Measurements from ENCODE around the gene OTOA. TPM values are rescaled to one million over a fixed set of nuclear protein-coding genes. Genes with fewer than 3 reads are reported as not detected.
"Not testable (repeated sequence)": the region's sequence is repeated elsewhere in the genome, so short reads cannot be mapped to it uniquely, and the experiment has no call there.

OTOA gene
- total RNA-seq, 1 donor from 2014 or later, result 0.11 TPM

DNA sequence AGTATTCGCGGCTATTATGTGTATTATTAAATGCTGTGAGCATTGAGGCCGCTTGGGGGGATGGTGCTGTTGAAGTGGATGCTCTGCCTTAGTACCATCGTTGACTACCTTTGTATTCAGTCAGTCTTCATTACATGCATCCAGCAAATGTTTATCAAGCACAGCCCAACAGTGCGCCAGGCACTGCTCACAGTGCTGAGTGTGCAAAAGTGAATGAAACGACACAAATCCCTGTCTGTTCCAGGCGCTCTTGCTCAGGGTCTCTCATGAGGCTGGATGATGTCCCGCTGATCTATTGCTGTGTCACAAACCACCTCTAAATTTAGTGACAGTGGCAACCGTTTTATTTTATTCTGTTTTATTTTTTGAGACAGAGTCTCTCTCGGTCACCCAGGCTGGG is 53.8 kb downstream of the OTOA start:
- intact Hi-C loops (cut with micrococcal nuclease), result no loop called here

DNA sequence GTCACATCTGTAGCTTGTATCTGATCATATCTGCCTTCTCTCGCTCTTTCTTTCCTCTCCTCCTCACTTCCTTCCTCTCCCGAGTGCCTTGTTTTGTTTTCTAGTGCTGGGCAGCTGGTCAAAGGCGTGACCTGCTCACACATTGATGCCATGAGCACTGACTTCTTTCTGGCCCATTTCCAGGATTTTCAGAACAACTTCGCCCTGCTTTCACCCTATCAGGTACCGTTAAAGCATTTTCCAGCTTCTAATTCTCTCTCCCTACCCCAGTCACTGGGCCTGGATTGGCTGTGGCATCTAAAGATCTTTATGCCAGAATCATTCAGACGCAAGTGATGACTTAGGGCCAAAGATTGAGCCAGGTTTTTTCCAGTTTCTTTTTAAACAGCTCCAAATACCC is 55.5 kb downstream of the OTOA start:
- intact Hi-C loops (cut with micrococcal nuclease), result no loop called here

DNA sequence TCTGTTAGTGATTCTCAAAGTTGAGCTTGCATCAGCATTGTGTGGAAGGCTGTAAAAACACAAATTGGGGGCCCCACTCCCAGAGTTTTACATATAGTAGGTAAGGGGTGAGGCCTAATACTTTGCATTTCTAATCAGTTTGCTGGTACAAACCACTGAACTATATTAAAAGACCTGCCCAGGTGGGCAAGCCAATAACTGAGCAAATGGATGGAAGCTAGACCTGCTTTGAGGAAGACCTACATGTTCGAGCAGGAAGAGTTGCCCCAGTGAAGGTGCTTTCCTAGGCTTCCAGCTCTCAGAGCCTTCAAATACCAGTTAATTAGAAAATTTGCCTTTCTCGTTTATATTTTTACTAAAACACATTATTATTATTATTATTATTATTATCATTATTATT is 56.8 kb downstream of the OTOA start:
- intact Hi-C loops (cut with micrococcal nuclease), result no loop called here

DNA sequence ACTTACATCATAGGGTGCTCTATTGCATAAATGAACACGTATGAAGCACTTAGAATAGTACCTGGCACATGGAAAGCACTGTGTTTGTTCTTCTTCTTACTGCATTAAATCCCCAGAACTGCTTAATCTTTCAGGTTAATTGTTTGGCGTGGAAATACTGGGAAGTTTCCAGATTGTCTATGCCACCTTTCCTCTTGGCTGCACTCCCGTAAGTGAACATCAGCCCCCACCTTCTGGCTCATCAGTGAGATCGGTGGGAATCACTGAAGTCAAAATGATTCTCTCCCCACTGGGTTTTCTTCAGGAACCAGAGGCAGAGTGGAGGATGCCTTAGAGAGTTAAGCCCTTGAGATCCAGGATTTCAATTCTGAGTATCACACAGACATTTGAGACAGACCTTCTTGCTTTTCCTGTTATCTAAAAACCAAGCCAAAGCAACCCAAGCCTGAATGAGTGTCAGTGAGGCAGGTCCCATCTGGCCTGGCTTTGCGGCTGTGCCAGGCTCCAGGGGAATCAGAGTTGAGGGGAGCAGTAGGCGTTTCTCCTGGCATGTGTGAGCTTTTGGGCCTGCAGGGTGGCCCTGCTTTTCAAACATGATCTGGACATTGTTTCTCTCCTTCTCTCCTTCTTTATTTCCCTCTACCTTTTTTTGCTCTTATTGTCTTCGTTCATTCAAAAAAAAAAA is 59.1 kb downstream of the OTOA start:
- intact Hi-C loops (cut with micrococcal nuclease), result no loop called here

DNA sequence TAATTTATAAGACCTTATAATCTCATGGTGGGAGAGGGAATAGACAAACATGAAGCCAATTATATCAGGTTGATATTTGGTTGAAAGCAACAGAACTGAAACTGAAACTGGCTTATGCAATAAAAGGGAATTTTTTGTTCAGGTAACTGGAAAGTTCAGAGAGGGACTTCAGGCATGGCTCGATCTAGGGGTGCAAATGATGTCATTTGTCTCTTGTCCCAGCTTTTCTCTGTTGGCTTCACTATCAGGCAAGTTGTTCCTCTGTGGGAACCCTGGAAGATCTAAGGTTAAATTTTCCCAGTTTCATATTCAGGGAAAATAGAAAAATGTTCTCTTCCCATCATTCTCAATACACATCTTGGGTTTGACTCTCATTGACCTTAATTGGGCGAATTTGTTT is 59.8 kb downstream of the OTOA start:
- intact Hi-C loops (cut with micrococcal nuclease), result no loop called here

DNA sequence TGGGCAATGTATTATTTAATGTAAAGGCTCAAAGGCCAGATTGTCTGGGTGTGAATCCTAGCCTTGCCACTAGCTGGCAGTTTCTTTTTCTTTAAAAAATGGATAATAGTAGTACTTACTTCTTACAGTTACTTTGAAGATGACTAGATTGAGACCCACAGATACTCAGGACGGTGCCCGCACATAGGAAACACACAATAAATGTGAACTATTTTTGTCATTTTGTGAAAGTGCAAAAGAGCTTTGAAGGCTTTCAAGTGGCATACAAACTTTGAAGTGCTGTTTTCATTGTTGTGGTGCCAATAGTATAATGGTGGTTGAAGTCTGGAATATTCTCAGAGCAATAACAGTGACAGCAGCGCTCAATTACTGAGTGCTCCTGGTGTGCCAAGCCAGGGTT is 63.6 kb downstream of the OTOA start:
- intact Hi-C loops (cut with micrococcal nuclease), result no loop called here

DNA sequence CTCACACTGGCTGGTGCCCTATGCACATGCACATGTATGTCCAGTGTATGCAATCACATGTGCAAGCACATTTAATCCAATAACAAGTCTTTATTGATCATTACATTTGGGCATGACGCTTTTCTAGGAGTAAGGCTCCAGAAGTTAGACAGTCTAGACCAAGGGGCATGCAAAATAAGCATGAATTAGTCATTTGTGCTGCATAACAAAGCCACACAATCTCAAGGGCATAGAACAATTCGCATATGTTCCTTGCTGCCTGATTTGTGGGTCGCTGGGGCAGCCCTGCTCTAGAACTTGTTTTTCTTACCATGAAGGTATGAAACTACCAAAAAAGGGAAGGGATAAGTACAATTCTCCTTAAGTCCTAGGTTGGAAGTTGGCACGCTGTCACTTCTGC is 67.5 kb downstream of the OTOA start:
- intact Hi-C loops (cut with micrococcal nuclease), result not testable (repeated sequence)

DNA sequence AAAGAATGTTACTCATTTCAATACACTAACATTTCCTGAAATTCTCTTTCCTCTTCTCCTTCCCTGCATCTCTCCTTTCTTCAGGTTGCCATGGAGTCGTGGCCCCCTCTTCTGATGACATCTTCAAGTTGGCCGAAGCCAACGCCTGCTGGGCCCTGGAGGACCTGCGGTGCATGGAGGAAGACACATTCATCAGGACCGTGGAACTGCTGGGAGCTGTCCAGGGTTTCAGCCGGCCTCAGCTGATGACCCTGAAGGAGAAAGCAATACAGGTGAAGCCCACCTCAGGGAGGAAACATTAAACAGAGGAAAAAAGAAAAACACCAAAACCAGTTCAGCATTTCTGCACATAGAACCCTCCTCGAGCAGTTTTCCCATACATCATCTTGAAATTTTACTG is 76.9 kb downstream of the OTOA start:
- intact Hi-C loops (cut with micrococcal nuclease), result not testable (repeated sequence)

DNA sequence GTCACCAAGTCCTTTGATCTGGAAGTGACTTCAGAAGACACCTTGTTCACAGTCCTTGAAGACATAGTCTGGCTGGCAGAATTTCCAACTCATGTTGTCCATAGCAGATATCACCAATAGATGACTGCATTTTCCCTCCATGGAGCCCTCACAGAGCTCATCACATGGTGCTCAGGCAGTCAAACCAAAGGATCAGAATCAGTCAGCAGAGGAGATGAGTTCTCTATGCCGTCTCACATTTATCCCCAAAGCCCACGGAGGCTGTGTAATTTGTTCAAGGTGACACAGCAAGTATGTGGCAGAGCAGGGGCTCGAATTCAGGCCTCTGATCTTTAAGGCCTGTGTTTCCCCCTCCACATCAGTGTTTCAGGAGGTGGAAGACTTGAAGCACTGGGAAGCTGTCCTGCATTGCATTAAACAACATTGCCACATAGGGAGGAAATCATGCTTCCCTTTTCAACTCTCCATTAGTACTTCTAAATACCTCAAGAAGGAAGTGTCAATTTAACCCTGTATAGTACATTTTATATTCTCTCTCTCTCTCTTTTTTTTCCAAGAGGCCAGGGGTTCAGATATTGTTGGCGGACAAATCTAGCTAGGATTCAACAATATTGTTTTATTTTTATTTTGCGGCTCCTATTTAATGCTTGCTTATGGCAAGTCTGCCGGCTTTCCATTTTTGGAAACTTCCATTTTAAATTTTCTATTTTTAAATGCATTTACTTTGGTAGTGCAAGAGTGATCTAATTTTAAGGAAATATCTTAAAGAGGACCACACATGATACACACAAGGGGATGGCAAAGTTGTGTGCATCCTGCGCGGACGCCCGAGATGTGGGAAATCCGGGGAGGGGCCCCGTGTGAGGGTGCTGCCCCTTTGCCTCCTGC is 92.7 kb downstream of the OTOA start:
- intact Hi-C loops (cut with micrococcal nuclease), result not testable (repeated sequence)

DNA sequence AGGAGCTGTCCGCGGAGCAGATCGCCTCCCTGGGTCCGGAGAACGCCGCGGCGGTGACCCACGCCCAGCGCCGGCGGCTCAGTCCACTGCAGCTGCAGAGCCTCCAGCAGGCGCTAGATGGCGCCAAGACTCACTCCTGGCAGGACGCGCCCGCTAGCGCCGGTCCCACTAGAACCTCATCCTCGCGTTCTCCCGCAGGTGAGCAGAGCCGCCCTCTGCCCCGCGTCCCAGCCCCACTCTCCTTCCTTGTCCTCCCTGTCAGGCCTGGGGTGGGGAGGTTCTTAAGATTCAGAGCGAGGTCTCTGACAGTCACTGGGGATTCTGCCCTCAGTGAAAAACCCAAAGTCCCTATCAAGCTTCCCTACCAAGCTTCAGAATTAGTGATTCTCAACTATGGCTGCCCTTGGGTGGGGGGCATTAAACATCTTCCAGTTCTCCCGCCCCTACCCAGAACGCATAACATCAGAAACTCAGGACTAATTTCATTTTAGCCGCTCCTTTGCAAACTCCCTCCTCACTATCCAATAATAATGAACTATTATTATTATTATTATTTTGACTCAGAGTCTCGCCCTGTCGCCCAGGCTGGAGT is 93.4 kb downstream of the OTOA start:
- intact Hi-C loops (cut with micrococcal nuclease), result not testable (repeated sequence)

DNA sequence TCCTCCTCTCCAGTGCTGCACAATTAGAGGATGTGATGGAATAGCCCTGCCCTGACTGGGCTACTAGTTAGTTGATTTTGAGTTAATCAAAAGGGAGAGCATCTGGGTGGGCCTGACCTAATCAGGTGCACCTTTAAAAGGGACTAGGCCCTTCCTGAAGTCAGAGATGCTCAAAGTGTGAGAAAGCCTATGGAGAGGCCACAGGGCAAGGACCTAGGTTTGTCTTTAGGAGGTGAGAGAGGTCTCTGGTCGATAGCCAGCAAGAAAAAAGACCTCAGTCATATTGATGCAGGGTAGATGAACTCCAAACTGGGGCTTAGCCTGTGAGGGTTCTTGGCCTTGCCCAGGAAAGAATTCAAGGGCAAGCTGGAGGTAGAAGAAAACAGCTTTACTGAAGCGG is 104.5 kb downstream of the OTOA start:
- intact Hi-C loops (cut with micrococcal nuclease), result not testable (repeated sequence)

DNA sequence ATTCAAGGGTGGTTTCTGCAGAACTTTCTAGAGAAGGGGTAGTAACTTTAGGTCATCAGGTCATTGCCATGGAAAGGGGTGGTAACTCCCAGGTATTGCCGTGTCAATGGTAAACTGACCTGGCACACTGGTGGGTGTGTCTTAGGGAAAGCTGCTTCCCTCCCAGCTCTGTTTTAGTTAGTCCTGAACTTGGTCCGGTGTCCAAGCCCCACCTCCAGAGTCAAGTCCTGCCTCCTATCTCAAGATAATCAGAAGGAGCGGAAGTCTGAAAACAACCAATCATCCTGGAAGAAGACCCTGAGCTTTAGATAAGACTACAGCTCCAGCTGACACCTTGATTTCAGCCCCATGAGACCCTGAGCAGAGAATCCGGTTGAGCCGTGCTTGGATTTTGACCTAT is 105.0 kb downstream of the OTOA start:
- intact Hi-C loops (cut with micrococcal nuclease), result not testable (repeated sequence)

DNA sequence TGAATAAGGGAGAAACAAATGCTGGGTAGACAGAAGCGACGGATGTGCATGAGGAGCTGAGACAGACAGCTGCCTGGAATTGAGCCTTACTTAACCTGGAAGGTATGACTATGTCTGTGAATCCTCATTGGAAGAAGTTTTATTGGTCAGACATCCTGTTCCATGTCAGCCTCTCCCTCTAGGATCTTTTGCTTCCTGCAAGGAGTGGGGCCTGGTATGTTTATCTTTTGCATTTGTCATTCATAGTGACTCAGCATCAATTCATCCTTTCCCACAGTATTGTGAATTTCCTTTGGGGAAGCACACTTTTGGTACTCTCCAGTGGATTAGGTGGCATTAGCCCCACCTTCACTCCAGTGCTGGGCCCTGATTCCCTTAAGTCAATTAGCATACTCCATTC is 105.5 kb downstream of the OTOA start:
- intact Hi-C loops (cut with micrococcal nuclease), result not testable (repeated sequence)

DNA sequence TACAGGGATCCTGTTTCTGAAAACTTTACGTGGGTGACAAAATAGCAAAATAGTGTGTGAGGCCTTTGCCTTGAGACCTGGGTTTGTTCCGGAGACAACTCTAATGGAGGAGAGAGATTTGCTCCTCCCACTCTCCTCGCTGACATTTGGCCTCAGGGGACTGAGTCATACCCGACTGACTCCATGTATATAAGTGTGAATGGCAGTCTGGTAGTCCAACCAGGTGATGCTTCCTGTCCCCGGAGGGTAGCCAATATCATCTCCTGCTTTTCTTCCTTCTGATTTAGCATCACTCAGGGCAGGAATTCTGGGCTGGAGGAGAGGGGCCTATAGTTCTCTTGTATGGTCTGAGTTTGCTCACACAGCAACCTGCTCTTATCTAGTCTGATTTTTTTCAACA is 106.8 kb downstream of the OTOA start:
- intact Hi-C loops (cut with micrococcal nuclease), result not testable (repeated sequence)

DNA sequence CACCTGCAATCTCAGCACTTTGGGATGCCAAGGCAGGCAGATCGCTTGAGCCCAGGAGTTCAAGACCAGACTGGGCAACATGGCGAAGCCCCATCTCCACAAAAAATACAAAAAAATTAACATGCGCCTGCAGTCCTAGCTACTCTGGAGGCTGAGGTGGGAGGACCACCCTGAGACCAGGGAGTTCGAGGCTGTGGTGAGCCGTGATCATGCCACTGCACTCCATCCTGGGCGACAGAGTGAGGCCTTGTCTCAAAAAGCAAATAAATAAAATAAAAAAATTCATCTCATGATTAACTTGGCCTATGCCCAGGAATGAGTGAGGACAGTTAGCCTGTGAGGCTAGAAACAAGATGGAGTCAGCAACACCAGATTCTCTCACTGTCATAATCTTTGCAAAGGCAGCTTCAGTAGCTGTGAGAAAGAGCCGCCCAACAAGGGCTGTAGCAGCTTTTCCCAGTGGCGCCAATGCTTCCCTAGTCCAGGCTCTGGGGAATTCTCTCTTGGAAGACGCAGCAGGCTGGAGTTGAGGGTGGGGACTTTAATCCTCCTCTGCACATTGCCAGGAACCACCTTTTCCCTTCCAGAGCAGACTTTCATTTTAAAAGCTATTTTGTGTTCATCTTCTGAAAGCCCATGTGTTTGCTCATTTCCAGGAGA is 108.9 kb downstream of the OTOA start:
- intact Hi-C loops (cut with micrococcal nuclease), result not testable (repeated sequence)

DNA sequence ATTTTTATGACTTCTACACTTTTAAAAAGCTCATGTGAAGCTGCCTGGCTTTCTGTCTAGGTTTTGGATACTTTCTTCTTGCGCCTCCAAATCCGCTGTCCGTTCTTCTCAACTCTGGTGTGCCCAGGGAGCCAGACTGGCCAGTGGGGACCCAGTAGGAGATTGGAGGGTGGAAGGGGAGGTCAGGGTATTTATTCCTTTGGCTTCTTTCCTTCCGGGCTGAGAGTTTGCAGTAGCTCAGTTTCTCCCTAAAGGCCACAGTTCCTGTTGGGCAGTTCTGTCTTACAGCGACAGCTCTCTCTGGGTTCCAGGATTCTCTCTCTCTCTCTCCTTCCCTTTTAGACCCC is 109.4 kb downstream of the OTOA start:
- intact Hi-C loops (cut with micrococcal nuclease), result not testable (repeated sequence)

DNA sequence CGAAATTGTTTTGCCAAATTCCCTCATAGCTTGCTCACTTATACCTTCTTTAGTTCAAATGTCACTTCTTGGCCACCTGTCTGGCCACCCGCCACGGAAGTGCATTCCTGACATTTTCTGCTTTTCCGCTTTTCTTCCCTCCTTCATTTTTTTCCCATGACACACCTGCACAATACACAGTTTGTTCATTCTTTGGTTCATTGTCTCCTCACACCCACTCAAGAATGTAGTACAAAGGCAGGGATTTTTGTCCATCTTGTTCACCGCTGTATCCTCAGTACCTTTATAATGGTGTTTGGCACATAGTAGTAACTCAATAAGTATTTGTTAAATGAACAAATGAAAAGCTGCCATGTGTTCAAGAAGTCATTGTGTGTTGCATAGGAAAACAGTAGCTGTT is 116.8 kb downstream of the OTOA start:
- intact Hi-C loops (cut with micrococcal nuclease), result not testable (repeated sequence)

DNA sequence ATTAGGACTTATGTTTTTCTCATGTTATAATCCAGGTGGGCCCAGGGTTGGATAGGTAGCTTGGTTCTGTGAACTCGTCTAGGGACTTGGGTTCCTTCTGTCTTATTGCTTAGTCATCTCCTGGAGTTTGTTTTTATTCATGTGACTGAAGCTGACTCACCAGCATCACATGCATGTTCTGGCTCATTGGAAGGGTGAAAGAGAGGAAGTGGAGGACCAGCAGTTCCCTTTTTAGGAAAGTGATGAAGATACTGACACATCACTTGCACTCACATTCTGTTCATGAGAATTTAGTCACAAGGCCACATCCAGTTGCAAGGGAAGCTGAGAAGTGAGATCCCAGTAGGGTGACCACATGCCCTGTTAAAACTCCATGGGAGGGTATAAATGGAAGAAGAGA is 126.7 kb downstream of the OTOA start:
- intact Hi-C loops (cut with micrococcal nuclease), result not testable (repeated sequence)

DNA sequence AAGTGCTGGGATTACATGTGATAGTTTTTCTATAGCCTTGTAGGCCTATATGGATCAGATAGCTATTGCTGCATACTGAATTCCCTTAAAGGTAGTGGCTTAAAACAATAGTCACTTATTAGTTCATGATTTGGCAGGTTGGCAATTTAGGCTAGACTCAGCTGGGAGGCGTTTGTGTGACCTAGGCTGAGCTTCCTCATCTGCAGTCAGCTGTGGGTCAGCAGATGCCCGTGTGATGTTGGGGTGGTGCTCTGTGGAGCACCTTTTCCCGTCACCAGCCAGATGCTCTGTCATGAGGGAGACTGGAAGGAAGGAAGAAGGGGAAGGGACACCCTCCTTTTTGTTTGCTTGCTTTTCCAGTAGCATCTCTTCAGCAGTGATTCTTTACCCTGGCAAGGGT is 129.5 kb downstream of the OTOA start:
- intact Hi-C loops (cut with micrococcal nuclease), result not testable (repeated sequence)

DNA sequence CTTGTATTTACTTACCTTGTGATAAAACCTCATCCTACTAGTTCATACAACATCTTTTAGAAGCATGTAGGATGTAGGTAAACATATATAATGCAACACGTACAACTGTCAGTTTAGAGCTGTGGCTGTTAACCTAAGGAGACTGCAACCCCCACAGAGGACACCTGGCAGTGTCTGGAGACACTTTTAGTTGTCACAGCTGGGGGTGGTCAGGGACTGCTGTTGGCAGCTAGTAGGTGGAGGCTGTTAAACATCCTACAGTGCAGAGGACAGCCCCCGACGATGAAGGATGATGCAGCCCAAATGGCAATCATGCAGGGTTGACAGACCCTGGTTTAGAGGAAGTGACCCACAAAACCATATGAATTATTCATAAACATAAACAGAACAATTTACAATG is 134.8 kb downstream of the OTOA start:
- intact Hi-C loops (cut with micrococcal nuclease), result not testable (repeated sequence)

DNA sequence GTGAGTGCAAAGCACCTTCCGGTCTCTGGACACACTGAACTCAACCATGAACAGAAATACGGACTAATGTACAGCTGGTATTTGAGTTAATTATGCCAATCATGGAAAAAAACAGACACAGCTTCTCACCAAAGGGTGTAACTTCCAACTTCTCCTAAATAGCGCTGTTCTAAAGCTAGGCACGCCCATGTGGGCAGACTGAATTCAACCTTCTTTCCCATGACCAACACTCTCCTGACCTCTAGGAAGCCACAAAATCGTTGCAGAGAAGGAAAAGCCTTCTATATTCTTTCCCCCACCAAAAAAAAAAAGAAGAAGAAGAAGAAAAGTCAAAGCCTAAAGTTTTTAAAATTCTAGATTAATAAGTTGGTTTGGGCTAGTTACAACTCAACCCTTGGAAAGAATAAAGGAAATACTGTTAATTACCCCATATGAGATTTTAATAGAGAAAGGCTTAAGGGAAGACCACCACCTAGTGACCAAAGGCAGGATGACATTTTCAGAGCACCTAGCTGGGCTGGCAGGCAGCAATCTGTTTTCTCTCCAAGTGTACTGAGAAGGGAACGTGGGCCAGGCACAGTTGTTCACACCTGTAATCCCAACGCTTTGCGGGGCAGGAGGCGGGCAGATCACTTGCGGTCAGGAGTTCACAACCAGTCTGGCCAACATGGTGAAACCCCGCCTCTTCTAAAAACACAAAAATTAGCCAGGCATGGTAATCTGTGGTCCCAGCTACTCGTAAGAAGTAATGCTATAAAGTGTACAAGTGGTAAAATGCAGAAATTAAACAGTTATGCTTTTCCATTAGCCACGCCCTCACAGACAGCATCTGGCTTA is 138.0 kb downstream of the OTOA start:
- intact Hi-C loops (cut with micrococcal nuclease), result not testable (repeated sequence)
